SU-DHL-6 (cell line): Measurements from ENCODE around the gene ALAS1.

Source experiments
- H2AFZ ChIP-seq: fragments of 200-600 bp; sonication (generic); 2 replicates; pipeline ENCODE4 v1.6.1; 2014; ENCODE audit warnings: low read depth, mild to moderate bottlenecking, moderate library complexity, mixed read lengths, antibody characterized with exemption, low read length; ENCODE audit not compliant: severe bottlenecking
- H3F3A ChIP-seq: fragments of 200-600 bp; shearing (Covaris generic); 2 replicates; pipeline ENCODE4 v1.6.0; 2016; ENCODE audit warnings: antibody characterized with exemption, mild to moderate bottlenecking; ENCODE audit not compliant: insufficient read depth
- H3K27ac ChIP-seq: fragments of 200-600 bp; sonication (generic); 2 replicates; pipeline ENCODE4 v1.5.1; 2016; ENCODE audit warnings: low read depth, mild to moderate bottlenecking, low read length, moderate library complexity, mixed read lengths
- H3K27me3 ChIP-seq: fragments of 200-600 bp; sonication (generic), shearing (Covaris generic); 2 replicates; pipeline ENCODE4 v1.6.0; 2014; ENCODE audit warnings: mild to moderate bottlenecking, low read length
- H3K36me3 ChIP-seq: fragments of 200-600 bp; sonication (generic); 2 replicates; pipeline ENCODE4 v1.6.1; 2014; ENCODE audit warnings: mild to moderate bottlenecking, low read length, mixed read lengths
- H3K4me2 ChIP-seq: fragments of 300-600, 200-600 bp; shearing (Covaris generic), sonication (generic); 2 replicates; pipeline ENCODE4 v1.6.0; 2014; ENCODE audit warnings: low read length, low read depth, mild to moderate bottlenecking; ENCODE audit not compliant: poor library complexity, severe bottlenecking
- H3K4me3 ChIP-seq: fragments of 200-600 bp; sonication (generic); 2 replicates; pipeline ENCODE4 v1.5.1; 2014; ENCODE audit warnings: antibody characterized with exemption, low read length, mild to moderate bottlenecking, mixed read lengths; ENCODE audit not compliant: insufficient read depth, poor library complexity, severe bottlenecking
- H3K79me2 ChIP-seq: fragments of 200-600 bp; sonication (generic); 2 replicates; pipeline ENCODE4 v1.6.1; 2014; ENCODE audit warnings: mild to moderate bottlenecking, low read length, moderate library complexity; ENCODE audit not compliant: insufficient read depth
- H3K9ac ChIP-seq: fragments of 200-600 bp; sonication (generic); 2 replicates; pipeline ENCODE4 v1.7.0; 2014; ENCODE audit warnings: mild to moderate bottlenecking, low read length
- H3K9me2 ChIP-seq: fragments of 200-600 bp; sonication (generic); replicated peaks from 2 replicates; pipeline ENCODE4 v1.6.1; 2014; ENCODE audit warnings: low read length; ENCODE audit not compliant: insufficient read depth
- H3K9me3 ChIP-seq: fragments of 200-600 bp; sonication (generic); 2 replicates; pipeline ENCODE4 v1.6.1; 2014; ENCODE audit warnings: low read length, mixed read lengths; ENCODE audit not compliant: insufficient read depth
- H4K20me1 ChIP-seq: fragments of 200-600 bp; sonication (generic); 2 replicates; pipeline ENCODE4 v1.6.1; 2014; ENCODE audit warnings: low read depth, mild to moderate bottlenecking, antibody characterized with exemption, low read length, moderate library complexity, mixed read lengths
- CTCF ChIP-seq: fragments of 200-600 bp; sonication (generic); IDR thresholded peaks from one replicate; pipeline ENCODE4 v1.5.1; 2017; ENCODE audit warnings: antibody characterized with exemption, mild to moderate bottlenecking, low read length, moderate library complexity; ENCODE audit not compliant: insufficient read depth, poor library complexity, severe bottlenecking
- EZH2phosphoT487 ChIP-seq: fragments of 200-600 bp; sonication (generic), shearing (Covaris generic); conservative IDR thresholded peaks from 2 replicates; pipeline ENCODE4 v1.6.1; 2018; ENCODE audit warnings: mild to moderate bottlenecking, antibody characterized with exemption, low read length, moderate library complexity, mixed read lengths

Gene ALAS1

GRCh38 chr3:52253314-52254304 lies 55.6 kb downstream of the ALAS1 start:
- no peak overlapping the region for H3K4me3 ChIP-seq
- H3F3A ChIP-seq = peaks cover 12% of the 10 kb centered on the region
- peak overlapping the region; percentile 26; the same call in 1 of the 2 replicates for H3K9ac ChIP-seq
- H3K9me3 ChIP-seq = no peaks in the 10 kb centered on the region
- H3K79me2 ChIP-seq = peaks cover 3% of the 10 kb centered on the region
- H3K27me3 ChIP-seq = no peaks in the 10 kb centered on the region
- H2AFZ ChIP-seq = no peak overlapping the region
- H4K20me1 ChIP-seq = no peaks in the 10 kb centered on the region
- H3K27ac ChIP-seq = peak overlapping the region; percentile 71
- peak overlapping the region; percentile 35 for H3K4me2 ChIP-seq
- H3K36me3 ChIP-seq = peaks cover 17% of the 10 kb centered on the region; the same call in 1 of the 2 replicates
- TF ChIP-seq CTCF = no peak
- no peak for TF ChIP-seq EZH2phosphoT487
- H3K9me2 ChIP-seq = no peaks in the 10 kb centered on the region

- Histone ChIP-seq H3K27ac (no peak overlapping the region), H4K20me1 (no peaks in the 10 kb centered on the region), H3K9me2 (no peaks in the 10 kb centered on the region), H3K4me3 (no peak overlapping the region), H3K4me2 (no peak overlapping the region), H2AFZ (no peak overlapping the region), H3K9ac (no peak overlapping the region), H3K27me3 (no peaks in the 10 kb centered on the region), H3K9me3 (no peaks in the 10 kb centered on the region), H3K79me2 (peaks cover 3% of the 10 kb centered on the region), H3K36me3 (peaks cover 27% of the 10 kb centered on the region), H3F3A (peaks cover 12% of the 10 kb centered on the region)
- TF ChIP-seq EZH2phosphoT487 (no peak), CTCF (no peak)
Observed at GRCh38 chr3:52254608-52255007, 56.6 kb downstream of the ALAS1 start.

DNA sequence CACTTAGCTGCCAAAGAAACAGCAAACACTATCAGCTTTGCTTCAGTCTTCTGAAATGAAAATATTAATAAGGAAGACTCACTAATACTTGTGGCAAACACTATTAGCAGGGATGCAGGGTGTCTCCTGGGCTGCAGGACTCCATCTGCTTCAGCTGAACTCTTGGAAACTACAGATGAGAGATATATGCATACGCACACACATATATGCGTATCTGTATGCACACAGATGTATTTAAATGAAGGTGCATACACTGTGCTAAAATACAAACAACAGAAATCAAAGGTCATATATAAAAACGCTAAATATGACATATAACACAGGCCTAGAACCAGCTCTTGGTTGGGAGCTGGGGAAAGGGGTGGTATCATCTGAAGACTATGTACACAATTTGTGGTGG lies 58.2 kb downstream of the ALAS1 start:
- Histone ChIP-seq H3K4me3 (no peak overlapping the region), H3K27me3 (no peaks in the 10 kb centered on the region), H3K9me2 (no peaks in the 10 kb centered on the region), H3K27ac (no peak overlapping the region), H4K20me1 (no peaks in the 10 kb centered on the region; the same call in 1 of the 2 replicates), H3K4me2 (no peak overlapping the region), H3K9ac (no peak overlapping the region), H3K79me2 (peaks cover 3% of the 10 kb centered on the region), H3K9me3 (no peaks in the 10 kb centered on the region), H3F3A (peaks cover 12% of the 10 kb centered on the region), H3K36me3 (peaks cover 37% of the 10 kb centered on the region), H2AFZ (no peak overlapping the region)
- no peak for TF ChIP-seq CTCF
- no peak for TF ChIP-seq EZH2phosphoT487
